Astrocyte of the spinal cord (primary cell): Measurements from ENCODE around the gene LY6G6F.
"Not testable (repeated sequence)": the region's sequence is repeated elsewhere in the genome, so short reads cannot be mapped to it uniquely, and the experiment has no call there.

Experiments
- DNase-seq: peaks from one replicate; pipeline ENCODE4 v3.0.0; 2011; ENCODE audit warnings: low read depth, low spot score
- H3K4me3 ChIP-seq: 2 replicates; pipeline ENCODE4 v1.5.1; 2011; ENCODE audit warnings: low read depth, mild to moderate bottlenecking, low read length, moderate library complexity
- in situ Hi-C: cut with HindIII; loops from 2 replicates; pipeline ENCODE4 v1.10.0; 2017; ENCODE audit warnings: low sequenced_read_pairs
- TF ChIP-seq, protein P1 (sequence below): IDR thresholded peaks from 2 replicates; pipeline ENCODE4 v1.5.1; 2012; ENCODE audit warnings: low read depth, mild to moderate bottlenecking, low read length, inconsistent platforms

LY6G6F gene

DNA sequence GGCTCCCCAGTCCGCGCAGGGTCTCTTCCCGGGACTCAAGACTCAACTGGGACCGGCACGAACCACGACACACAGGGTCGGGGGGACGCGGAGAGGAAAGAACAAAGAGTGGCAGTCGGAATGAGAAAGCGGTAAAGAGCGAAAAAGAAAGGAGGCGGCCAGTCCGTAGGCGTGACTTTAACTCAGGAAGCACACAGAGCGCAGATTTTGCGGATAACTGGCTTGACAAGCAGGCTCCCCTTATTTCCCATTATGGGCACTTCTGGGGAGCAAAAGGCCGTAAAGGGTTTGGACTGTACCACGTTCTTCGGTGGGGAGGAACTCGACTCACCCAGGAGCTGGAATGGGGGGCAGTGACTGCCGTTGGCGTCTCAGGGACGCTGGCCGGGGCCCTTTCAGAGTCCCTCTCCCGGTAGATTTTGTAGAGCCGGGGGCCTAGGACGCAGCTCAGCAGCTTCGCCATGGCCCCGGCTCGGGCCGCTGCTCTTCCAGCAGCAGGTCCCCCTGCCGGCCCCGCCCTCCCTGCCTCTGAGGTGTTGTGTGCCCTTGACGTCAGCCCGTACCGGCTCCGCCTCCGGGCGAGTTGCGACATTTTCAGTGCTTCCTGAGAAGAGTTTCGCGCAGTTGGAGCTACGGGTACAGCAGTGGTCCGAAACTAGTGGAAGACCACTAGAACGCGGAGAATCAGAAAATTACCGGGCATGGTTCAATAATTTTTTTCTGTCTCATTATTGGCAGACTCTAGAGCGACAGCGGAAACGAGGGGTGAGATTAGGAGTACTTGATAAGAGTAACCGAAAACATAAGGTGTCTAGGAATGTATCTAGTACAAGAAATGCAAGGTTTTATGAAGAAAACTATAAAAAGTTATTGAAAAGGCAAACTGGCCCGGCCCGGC lies 3.6 kb upstream of the LY6G6F start, which contains the start of gene ABHD16A:
TSS of gene ABHD16A (minus strand) at position 506 of the 898 bp plus-strand sequence. CDS start at position 463, 43 bp downstream.
- DNase-seq = peak; percentile 99
- in situ Hi-C loops = no loop called here
- TF ChIP-seq, protein P1, sequence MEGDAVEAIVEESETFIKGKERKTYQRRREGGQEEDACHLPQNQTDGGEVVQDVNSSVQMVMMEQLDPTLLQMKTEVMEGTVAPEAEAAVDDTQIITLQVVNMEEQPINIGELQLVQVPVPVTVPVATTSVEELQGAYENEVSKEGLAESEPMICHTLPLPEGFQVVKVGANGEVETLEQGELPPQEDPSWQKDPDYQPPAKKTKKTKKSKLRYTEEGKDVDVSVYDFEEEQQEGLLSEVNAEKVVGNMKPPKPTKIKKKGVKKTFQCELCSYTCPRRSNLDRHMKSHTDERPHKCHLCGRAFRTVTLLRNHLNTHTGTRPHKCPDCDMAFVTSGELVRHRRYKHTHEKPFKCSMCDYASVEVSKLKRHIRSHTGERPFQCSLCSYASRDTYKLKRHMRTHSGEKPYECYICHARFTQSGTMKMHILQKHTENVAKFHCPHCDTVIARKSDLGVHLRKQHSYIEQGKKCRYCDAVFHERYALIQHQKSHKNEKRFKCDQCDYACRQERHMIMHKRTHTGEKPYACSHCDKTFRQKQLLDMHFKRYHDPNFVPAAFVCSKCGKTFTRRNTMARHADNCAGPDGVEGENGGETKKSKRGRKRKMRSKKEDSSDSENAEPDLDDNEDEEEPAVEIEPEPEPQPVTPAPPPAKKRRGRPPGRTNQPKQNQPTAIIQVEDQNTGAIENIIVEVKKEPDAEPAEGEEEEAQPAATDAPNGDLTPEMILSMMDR = no peak
- peak within 1 kb of the TSS; percentile 98 for H3K4me3 ChIP-seq

DNA sequence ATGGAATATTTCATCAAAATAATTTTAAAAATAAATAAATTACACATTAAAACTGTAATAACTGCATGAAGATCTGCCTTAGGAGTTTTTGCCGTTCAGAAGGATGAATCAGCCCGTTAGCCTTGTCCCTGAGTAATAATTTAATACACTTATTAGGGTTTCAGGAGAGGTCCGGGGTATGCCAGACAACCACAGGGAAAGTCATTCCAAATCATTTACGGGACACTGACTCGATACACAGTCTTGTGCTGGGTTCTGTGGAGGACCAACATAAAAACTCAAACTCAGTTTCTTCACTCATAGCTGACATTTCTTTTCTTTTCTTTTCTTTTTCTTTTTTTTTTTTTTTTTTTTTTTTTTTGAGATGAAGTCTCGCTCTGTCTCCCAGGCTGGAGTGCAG lies 735 bp upstream of the LY6G6F start:
- H3K4me3 ChIP-seq = no peak overlapping the region
- no peak for DNase-seq
- in situ Hi-C loops = no loop called here
- TF ChIP-seq, protein P1 = no peak

GRCh38 chr6:31707701-31708100 lies 1.0 kb downstream of the LY6G6F start:
- H3K4me3 ChIP-seq = no peak overlapping the region
- in situ Hi-C loops = no loop called here
- TF ChIP-seq, protein P1 = no peak
- DNase-seq = no peak

- no peak overlapping the region for H3K4me3 ChIP-seq
- DNase-seq = no peak
- in situ Hi-C loops = no loop called here
- TF ChIP-seq, protein P1 = no peak
Measured at GRCh38 chr6:31708224-31708623, 1.6 kb downstream of the LY6G6F start.

GRCh38 chr6:31709157-31709556 lies 2.5 kb downstream of the LY6G6F start:
- DNase-seq, H3K4me3 ChIP-seq, in situ Hi-C loops: not testable (repeated sequence)

DNA sequence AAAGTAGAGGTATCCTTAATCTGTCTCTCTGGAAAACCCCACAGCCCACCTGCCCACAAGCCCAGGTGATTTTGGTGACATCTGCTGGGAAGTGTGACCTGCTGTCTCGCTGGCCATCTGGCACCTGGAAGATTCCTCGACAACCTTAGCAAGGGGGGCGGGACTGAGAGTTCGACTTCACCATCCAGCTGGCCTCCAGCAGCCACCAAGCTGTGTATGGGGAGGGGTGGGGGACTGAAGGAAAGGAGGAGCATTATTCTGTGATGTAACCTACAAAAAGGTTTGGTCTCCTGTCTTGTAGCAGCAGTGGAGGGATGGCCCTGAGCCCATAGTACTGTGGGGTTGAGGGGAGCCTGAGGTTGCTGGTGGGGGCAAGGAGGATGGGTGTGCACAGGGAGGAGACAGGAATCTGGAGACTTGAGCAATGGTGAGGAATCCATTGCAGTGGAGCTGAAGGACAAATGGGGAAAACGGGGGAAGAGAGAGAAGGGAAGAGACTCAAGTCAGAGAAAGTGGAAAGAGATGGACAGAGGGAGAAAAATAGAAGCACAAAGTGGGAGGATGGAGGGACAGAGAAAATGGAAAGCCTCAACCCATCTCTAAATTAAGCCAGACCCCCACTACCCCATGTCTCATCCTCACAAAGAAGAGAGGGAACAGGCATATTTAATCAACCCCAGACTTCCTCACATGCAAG lies 4.0 kb downstream of the LY6G6F start:
- DNase-seq = no peak
- no peak overlapping the region for H3K4me3 ChIP-seq
- in situ Hi-C loops = no loop called here
- TF ChIP-seq, protein P1 = no peak

DNA sequence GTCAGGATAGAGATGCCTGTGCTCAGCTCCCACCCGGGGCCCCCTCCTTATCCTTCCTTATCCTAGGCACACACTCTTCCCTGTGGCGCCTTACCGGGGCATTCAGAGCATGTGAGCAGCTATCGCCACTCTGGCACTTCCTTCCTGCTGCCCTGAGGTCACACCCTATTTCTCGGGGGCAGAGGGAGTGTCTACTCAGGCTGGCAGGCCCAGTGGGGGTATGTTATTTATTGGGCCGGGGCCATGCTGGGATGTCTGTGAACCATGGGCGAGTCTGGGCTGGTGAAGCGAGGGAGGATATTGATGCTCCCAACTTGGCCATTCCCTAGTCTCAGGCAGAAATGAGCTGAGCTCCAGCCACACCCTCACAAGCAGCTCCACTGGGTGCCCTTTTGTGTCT lies 4.6 kb downstream of the LY6G6F start:
- H3K4me3 ChIP-seq = no peak overlapping the region
- DNase-seq = no peak
- TF ChIP-seq, protein P1 = no peak
- in situ Hi-C loops = no loop called here
